Measurements from ENCODE around the gene SH3GL1. TPM values are rescaled to one million over a fixed set of nuclear protein-coding genes. Genes with fewer than 3 reads are reported as not detected.

Gene SH3GL1
- polyA plus RNA-seq, 1 of the 3 experiments (the other 2 are of a cell fraction), result 82.8 TPM

- TF ChIP-seq FOSL2 (IDR thresholded peaks at IDR 0.05; ENCODE audit: borderline replicate concordance, low read depth), result no peak
- no peak for TF ChIP-seq TAF1 (IDR thresholded peaks at IDR 0.05; ENCODE audit: borderline replicate concordance, low read depth, low read length)
- TF ChIP-seq MEF2A (IDR thresholded peaks at IDR 0.05; ENCODE audit: borderline replicate concordance, low read depth), result no peak
- no peak for TF ChIP-seq NRF1 (IDR thresholded peaks at IDR 0.05; ENCODE audit: low read depth, low read length)
Observed at GRCh38 chr19:4347521-4347920, 52.8 kb downstream of the SH3GL1 start (continued).

- H3K79me2 ChIP-seq (ENCODE audit: insufficient read depth), result 0 out of 2 replicates have a peak, but pooled peaks cover 5% of the 10 kb centered on the region
- H3K9me2 ChIP-seq, result no peaks in the 10 kb centered on the region
- peaks cover under 1% of the 10 kb centered on the region for H3F3A ChIP-seq (replicated peaks; ENCODE audit: insufficient read depth)
- no peak overlapping the region for H3K4me2 ChIP-seq
- no peak overlapping the region for H3K4me3 ChIP-seq (ENCODE audit: low read depth in 2 of 2, low read length in 1 of 2)
- no peaks in the 10 kb centered on the region for H3K27me3 ChIP-seq (ENCODE audit: insufficient read depth)
- CTCF ChIA-PET, result interaction anchor here (0.6 to 4.7 kb wide), 5 partner anchors 17 to 99 kb away, joined by 3 to 50 read pairs (median 3); partner anchors contain the start of gene YJU2
- no peaks in the 10 kb centered on the region for H4K20me1 ChIP-seq (ENCODE audit: insufficient read depth)
- POLR2A ChIA-PET, result interaction anchor here (0.8 kb wide), 1 partner anchor 35 kb away, joined by 9 read pairs; no protein-coding TSS in a partner anchor
- no peaks in the 10 kb centered on the region for H3K9me3 ChIP-seq
- H2AFZ ChIP-seq (ENCODE audit: low read depth), result no peak overlapping the region
- H3K27ac ChIP-seq (ENCODE audit: low read depth in 2 of 2, low read length in 1 of 2), result no peak overlapping the region
- TF ChIP-seq SMC3 (IDR thresholded peaks at IDR 0.05; ENCODE audit: low read depth, low read length) (no peak), FOSL2 (IDR thresholded peaks at IDR 0.05; ENCODE audit: borderline replicate concordance, low read depth) (no peak), GABPA (IDR thresholded peaks at IDR 0.05; ENCODE audit: low read depth) (no peak), JUND (IDR thresholded peaks at IDR 0.05) (no peak), YY1 (IDR thresholded peaks at IDR 0.05; ENCODE audit: low read depth) (no peak), TEAD4 (IDR thresholded peaks at IDR 0.05; ENCODE audit: borderline replicate concordance, insufficient read depth) (no peak), NFIC (IDR thresholded peaks at IDR 0.05; ENCODE audit: borderline replicate concordance) (no peak), RAD21 (IDR thresholded peaks at IDR 0.05; ENCODE audit: low read length) (no peak), EZH2phosphoT487 (IDR thresholded peaks at IDR 0.05; ENCODE audit: borderline replicate concordance, low read depth) (no peak), RFX5 (IDR thresholded peaks at IDR 0.05; ENCODE audit: low read length) (no peak), MAX (IDR thresholded peaks at IDR 0.05; ENCODE audit: low read depth) (no peak), FOXM1 (IDR thresholded peaks at IDR 0.05; ENCODE audit: low read depth) (no peak), MEF2A (IDR thresholded peaks at IDR 0.05; ENCODE audit: borderline replicate concordance, low read depth) (no peak), NRF1 (IDR thresholded peaks at IDR 0.05; ENCODE audit: low read depth, low read length) (no peak), EP300 (IDR thresholded peaks at IDR 0.05; ENCODE audit: borderline replicate concordance in 1 of 2, low read depth in 1 of 2, low read length in 1 of 2) (no peak)
- TF ChIP-seq, protein P1, sequence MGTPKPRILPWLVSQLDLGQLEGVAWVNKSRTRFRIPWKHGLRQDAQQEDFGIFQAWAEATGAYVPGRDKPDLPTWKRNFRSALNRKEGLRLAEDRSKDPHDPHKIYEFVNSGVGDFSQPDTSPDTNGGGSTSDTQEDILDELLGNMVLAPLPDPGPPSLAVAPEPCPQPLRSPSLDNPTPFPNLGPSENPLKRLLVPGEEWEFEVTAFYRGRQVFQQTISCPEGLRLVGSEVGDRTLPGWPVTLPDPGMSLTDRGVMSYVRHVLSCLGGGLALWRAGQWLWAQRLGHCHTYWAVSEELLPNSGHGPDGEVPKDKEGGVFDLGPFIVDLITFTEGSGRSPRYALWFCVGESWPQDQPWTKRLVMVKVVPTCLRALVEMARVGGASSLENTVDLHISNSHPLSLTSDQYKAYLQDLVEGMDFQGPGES (IDR thresholded peaks at IDR 0.05; ENCODE audit: low read depth, low read length), result no peak
- TF ChIP-seq, protein P2, sequence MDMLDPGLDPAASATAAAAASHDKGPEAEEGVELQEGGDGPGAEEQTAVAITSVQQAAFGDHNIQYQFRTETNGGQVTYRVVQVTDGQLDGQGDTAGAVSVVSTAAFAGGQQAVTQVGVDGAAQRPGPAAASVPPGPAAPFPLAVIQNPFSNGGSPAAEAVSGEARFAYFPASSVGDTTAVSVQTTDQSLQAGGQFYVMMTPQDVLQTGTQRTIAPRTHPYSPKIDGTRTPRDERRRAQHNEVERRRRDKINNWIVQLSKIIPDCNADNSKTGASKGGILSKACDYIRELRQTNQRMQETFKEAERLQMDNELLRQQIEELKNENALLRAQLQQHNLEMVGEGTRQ (IDR thresholded peaks at IDR 0.05; ENCODE audit: borderline replicate concordance, low read depth, low read length), result no peak
- TF ChIP-seq, protein P3, sequence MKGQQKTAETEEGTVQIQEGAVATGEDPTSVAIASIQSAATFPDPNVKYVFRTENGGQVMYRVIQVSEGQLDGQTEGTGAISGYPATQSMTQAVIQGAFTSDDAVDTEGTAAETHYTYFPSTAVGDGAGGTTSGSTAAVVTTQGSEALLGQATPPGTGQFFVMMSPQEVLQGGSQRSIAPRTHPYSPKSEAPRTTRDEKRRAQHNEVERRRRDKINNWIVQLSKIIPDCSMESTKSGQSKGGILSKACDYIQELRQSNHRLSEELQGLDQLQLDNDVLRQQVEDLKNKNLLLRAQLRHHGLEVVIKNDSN (IDR thresholded peaks at IDR 0.05; ENCODE audit: borderline replicate concordance, low read depth), result no peak
- H3K4me1 ChIP-seq (ENCODE audit: control insufficient read depth in 1 of 2, insufficient read depth in 2 of 2, low read depth in 1 of 2, low read length in 1 of 2), result peaks cover 0 to 11% of the 10 kb centered on the region in 2 experiments; a peak in 1 of 4 replicates
- peaks cover 2 to 11% of the 10 kb centered on the region in 2 experiments for H3K36me3 ChIP-seq (replicated peaks in 1 of 2; ENCODE audit: control insufficient read depth in 1 of 2, insufficient read depth in 2 of 2, low read length in 1 of 2)
- 96% methylated on average over 6 of the region's 6 CpGs for WGBS (ENCODE audit: low lambda C conversion rate)
- no peak for DNase-seq
- no peak overlapping the region for H3K9ac ChIP-seq
Observed at GRCh38 chr19:4346020-4346383, 54.3 kb downstream of the SH3GL1 start.
